ENCODE results near the gene RALB.
A peak's percentile ranks its signal among the peaks of the same experiment; 100 is the strongest.

Gene RALB

DNA sequence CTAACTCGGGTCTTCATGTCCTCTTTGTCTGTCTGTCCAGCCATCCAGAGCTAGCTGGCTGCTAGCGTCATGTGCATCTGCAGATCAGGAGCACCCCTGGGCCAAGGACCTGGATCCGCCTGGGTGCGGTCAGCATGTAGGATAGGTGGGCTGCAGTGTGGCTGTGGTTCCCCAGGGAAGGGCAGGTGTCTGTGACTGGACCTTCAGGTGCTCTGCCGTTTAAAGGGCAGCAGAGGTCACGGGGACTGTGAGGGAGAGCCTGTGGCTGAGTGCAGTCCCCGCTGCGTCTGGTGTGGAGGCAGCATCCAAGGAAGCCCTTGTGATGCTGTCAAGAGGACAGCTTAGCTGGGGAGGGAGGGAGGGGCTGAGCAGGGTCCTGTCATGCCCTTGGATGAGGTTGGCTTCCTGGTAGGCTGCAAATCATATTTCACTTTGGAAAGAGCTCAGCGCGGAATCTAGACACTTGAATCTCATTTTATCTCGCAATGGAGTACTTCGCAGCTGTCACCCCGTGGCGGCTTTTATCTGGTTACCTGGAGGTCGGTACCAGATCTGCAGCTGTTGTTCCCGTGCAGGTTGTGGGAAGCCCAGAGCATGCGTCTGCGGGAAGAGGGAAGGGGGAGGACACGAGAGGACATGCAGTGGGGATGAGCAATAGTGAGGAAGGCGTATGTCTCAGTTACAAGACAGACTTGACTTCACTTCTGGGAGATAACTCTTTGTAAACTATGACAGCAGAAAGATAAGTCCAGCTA lies 5.9 kb upstream of the RALB start:
- H3K4me3 ChIP-seq (ENCODE audit: low read depth in 1 of 2, low read length in 2 of 2), result no peak overlapping the region
- no peaks in the 10 kb centered on the region for H3K27me3 ChIP-seq (ENCODE audit: low read depth, low read length)
- H3K4me1 ChIP-seq (ENCODE audit: control insufficient read depth in 1 of 2, insufficient read depth in 2 of 2, low read length in 2 of 2), result no peaks in the 10 kb centered on the region
- H3K9me3 ChIP-seq (ENCODE audit: control insufficient read depth in 1 of 2, low read length in 2 of 2), result no peaks in the 10 kb centered on the region
- no peak overlapping the region for H3K27ac ChIP-seq (ENCODE audit: low read length)
- H3K36me3 ChIP-seq (ENCODE audit: control insufficient read depth in 1 of 2, insufficient read depth in 2 of 2, low read length in 2 of 2), result no peaks in the 10 kb centered on the region

GRCh38 chr2:120247851-120248250 lies 4.8 kb upstream of the RALB start:
- peaks cover 0 to 4% of the 10 kb centered on the region in 2 donors for H3K4me1 ChIP-seq (ENCODE audit: control insufficient read depth in 1 of 2, insufficient read depth in 2 of 2, low read length in 2 of 2)
- no peaks in the 10 kb centered on the region for H3K27me3 ChIP-seq (ENCODE audit: low read depth, low read length)
- no peak overlapping the region for H3K27ac ChIP-seq (ENCODE audit: low read length)
- H3K4me3 ChIP-seq (ENCODE audit: low read depth in 1 of 2, low read length in 2 of 2), result no peak overlapping the region
- H3K9me3 ChIP-seq (ENCODE audit: control insufficient read depth in 1 of 2, low read length in 2 of 2), result no peaks in the 10 kb centered on the region
- no peaks in the 10 kb centered on the region for H3K36me3 ChIP-seq (ENCODE audit: control insufficient read depth in 1 of 2, insufficient read depth in 2 of 2, low read length in 2 of 2)

- H3K27ac ChIP-seq (ENCODE audit: low read length), result no peak overlapping the region
- no peak overlapping the region for H3K4me3 ChIP-seq (ENCODE audit: low read depth in 1 of 2, low read length in 2 of 2)
- H3K27me3 ChIP-seq (ENCODE audit: low read depth, low read length), result no peaks in the 10 kb centered on the region
- no peaks in the 10 kb centered on the region for H3K36me3 ChIP-seq (ENCODE audit: control insufficient read depth in 1 of 2, insufficient read depth in 2 of 2, low read length in 2 of 2)
- H3K4me1 ChIP-seq (ENCODE audit: control insufficient read depth in 1 of 2, insufficient read depth in 2 of 2, low read length in 2 of 2), result peaks cover 8 to 22% of the 10 kb centered on the region in 2 donors
- no peaks in the 10 kb centered on the region for H3K9me3 ChIP-seq (ENCODE audit: control insufficient read depth in 1 of 2, low read length in 2 of 2)
Observed at GRCh38 chr2:120250640-120251039, 2.0 kb upstream of the RALB start.

GRCh38 chr2:120251078-120251477 lies 1.6 kb upstream of the RALB start:
- H3K4me3 ChIP-seq (ENCODE audit: low read depth in 1 of 2, low read length in 2 of 2), result no peak overlapping the region
- no peaks in the 10 kb centered on the region for H3K27me3 ChIP-seq (ENCODE audit: low read depth, low read length)
- H3K4me1 ChIP-seq (ENCODE audit: control insufficient read depth in 1 of 2, insufficient read depth in 2 of 2, low read length in 2 of 2), result peaks cover 8 to 23% of the 10 kb centered on the region in 2 donors
- no peaks in the 10 kb centered on the region for H3K36me3 ChIP-seq (ENCODE audit: control insufficient read depth in 1 of 2, insufficient read depth in 2 of 2, low read length in 2 of 2)
- H3K9me3 ChIP-seq (ENCODE audit: control insufficient read depth in 1 of 2, low read length in 2 of 2), result no peaks in the 10 kb centered on the region
- H3K27ac ChIP-seq (ENCODE audit: low read length), result no peak overlapping the region

GRCh38 chr2:120251880-120252224 lies 800 bp upstream of the RALB start:
- Histone ChIP-seq H3K27ac (ENCODE audit: low read length) (peak overlapping the region; percentile 30), H3K9me3 (ENCODE audit: control insufficient read depth in 1 of 2, low read length in 2 of 2) (no peaks in the 10 kb centered on the region), H3K4me1 (ENCODE audit: control insufficient read depth in 1 of 2, insufficient read depth in 2 of 2, low read length in 2 of 2) (peaks cover 8 to 23% of the 10 kb centered on the region in 2 donors), H3K4me3 (ENCODE audit: low read depth in 1 of 2, low read length in 2 of 2) (peak overlapping the region; percentile 73 to 91), H3K36me3 (ENCODE audit: control insufficient read depth in 1 of 2, insufficient read depth in 2 of 2, low read length in 2 of 2) (no peaks in the 10 kb centered on the region), H3K27me3 (ENCODE audit: low read depth, low read length) (no peaks in the 10 kb centered on the region)

DNA sequence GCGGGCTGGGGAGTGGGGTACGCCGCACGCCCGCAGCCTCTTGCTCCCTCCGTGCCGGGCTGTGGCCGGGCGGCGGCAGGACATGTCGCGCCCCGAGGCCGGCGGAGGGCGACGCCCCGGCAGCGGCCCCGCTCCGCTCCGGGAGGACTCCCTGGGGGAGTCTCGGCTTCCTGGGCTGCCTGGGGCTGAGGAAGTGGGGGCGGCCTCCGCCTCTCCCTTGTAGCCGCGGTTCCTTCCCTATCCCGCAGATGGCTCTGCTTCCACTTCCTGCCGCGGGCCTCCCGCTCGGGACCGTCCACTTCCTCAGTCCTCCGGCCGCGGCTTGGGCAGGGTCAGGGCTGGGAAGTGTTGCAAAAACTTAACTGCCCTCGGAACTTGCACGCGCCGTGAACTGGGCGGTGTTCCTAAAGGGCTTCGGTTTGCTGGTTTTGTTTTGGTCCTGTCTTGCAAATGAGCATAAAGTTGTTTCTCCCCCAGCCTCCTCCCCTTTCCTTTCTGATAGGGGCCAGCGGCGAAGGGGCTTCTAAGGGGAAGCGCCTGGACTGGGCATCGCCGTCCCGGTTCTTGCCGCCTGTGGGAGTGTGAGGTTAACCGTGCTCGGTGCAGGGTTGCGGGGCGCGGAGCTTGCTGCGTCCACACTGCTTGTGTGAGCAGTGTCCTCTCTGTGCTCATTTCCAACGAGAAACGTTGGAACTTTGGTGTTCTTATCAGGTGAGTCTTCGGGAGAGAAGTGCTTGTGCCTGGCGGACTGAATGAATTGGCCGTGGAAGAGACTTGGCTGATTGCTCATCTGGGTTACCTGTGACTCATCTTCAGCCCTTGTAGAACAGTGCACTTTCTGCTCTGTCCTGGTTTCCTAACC lies 600 bp downstream of the RALB start:
- Histone ChIP-seq H3K36me3 (ENCODE audit: control insufficient read depth in 1 of 2, insufficient read depth in 2 of 2, low read length in 2 of 2) (no peaks in the 10 kb centered on the region), H3K4me1 (ENCODE audit: control insufficient read depth in 1 of 2, insufficient read depth in 2 of 2, low read length in 2 of 2) (peaks cover 13 to 25% of the 10 kb centered on the region in 2 donors), H3K27ac (ENCODE audit: low read length) (peak overlapping the region; percentile 17), H3K4me3 (ENCODE audit: low read depth in 1 of 2, low read length in 2 of 2) (peak overlapping the region; percentile 77 to 91), H3K9me3 (ENCODE audit: control insufficient read depth in 1 of 2, low read length in 2 of 2) (no peaks in the 10 kb centered on the region), H3K27me3 (ENCODE audit: low read depth, low read length) (no peaks in the 10 kb centered on the region)

DNA sequence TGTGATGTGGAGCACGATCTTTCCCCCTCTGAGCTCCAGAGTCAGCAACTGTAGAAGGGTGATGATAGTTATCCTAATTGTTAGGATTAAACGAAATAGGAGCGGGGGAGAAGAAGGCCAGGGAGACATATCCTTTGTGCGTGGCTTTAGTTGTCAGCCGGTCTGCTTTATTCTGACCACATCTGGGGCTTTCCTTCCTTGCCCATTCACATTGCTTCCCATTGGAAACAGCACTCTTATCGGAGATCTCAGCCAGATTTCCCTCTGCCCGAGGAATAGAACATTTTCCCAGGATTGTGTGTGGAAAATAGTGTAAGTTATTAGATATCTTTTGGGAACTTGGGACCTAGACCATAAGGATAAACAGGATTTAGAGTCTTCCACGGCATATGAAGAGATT lies 1.5 kb downstream of the RALB start:
- Histone ChIP-seq H3K27me3 (ENCODE audit: low read depth, low read length) (no peaks in the 10 kb centered on the region), H3K9me3 (ENCODE audit: control insufficient read depth in 1 of 2, low read length in 2 of 2) (no peaks in the 10 kb centered on the region), H3K36me3 (ENCODE audit: control insufficient read depth in 1 of 2, insufficient read depth in 2 of 2, low read length in 2 of 2) (no peaks in the 10 kb centered on the region), H3K27ac (ENCODE audit: low read length) (peak overlapping the region; percentile 17), H3K4me3 (ENCODE audit: low read depth in 1 of 2, low read length in 2 of 2) (peak overlapping the region; percentile 77 to 91), H3K4me1 (ENCODE audit: control insufficient read depth in 1 of 2, insufficient read depth in 2 of 2, low read length in 2 of 2) (peaks cover 13 to 25% of the 10 kb centered on the region in 2 donors)

DNA sequence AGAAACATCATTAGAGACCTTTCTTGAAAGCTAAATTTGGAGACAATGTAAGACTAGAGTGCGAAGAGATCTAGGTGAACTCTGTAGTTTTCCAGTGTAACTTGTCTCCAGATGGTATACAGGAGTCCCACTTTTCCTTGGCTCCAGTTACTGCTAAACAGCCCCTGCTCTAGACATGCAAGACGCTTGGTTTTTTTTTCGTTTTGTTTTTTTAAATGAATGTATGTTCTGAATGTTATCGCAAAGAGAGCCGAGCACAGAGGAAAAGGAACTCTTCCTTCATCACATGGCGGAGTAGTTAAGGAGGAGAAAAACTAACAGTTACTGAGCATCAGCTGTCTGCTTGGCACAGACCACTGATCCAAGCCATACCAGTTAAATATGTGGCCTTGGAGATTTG lies 2.4 kb downstream of the RALB start:
- Histone ChIP-seq H3K27me3 (ENCODE audit: low read depth, low read length) (no peaks in the 10 kb centered on the region), H3K36me3 (ENCODE audit: control insufficient read depth in 1 of 2, insufficient read depth in 2 of 2, low read length in 2 of 2) (no peaks in the 10 kb centered on the region), H3K4me3 (ENCODE audit: low read depth in 1 of 2, low read length in 2 of 2) (no peak overlapping the region), H3K4me1 (ENCODE audit: control insufficient read depth in 1 of 2, insufficient read depth in 2 of 2, low read length in 2 of 2) (peaks cover 13 to 25% of the 10 kb centered on the region in 2 donors), H3K27ac (ENCODE audit: low read length) (no peak overlapping the region), H3K9me3 (ENCODE audit: control insufficient read depth in 1 of 2, low read length in 2 of 2) (no peaks in the 10 kb centered on the region)

DNA sequence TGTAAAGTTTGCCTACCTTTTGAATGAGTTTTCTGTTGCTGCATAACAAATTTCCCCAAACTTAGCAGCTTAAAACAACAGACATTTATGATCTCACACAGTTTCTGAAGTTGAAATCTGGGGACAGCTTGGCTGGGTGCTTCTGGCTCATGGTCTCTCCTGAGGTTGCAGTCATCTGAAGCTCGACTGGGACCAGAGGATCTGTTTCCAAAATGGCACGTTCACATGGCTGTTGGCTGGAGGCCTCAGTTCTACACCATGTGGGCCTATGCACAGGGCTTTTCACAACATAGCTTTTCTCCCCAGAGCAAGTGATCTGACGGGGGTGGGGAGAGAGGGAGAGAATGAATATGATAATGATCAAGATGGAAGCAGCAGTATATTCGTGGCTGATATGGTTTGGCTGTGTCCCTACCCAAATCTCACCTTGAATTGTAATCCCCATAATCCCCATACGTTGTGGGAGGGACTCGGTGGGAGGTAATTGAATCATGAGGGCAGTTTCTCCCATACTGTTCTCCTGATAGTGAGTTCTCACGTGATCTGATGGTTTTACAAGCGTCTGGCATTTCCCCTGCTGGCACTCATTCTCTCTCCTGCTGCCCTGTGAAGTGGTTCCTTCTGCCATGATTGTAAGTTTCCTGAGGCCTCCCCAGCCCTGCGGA lies 3.5 kb downstream of the RALB start:
- Histone ChIP-seq H3K27ac (ENCODE audit: low read length) (no peak overlapping the region), H3K27me3 (ENCODE audit: low read depth, low read length) (no peaks in the 10 kb centered on the region), H3K4me1 (ENCODE audit: control insufficient read depth in 1 of 2, insufficient read depth in 2 of 2, low read length in 2 of 2) (peaks cover 13 to 25% of the 10 kb centered on the region in 2 donors), H3K9me3 (ENCODE audit: control insufficient read depth in 1 of 2, low read length in 2 of 2) (no peaks in the 10 kb centered on the region), H3K36me3 (ENCODE audit: control insufficient read depth in 1 of 2, insufficient read depth in 2 of 2, low read length in 2 of 2) (no peaks in the 10 kb centered on the region), H3K4me3 (ENCODE audit: low read depth in 1 of 2, low read length in 2 of 2) (no peak overlapping the region)

DNA sequence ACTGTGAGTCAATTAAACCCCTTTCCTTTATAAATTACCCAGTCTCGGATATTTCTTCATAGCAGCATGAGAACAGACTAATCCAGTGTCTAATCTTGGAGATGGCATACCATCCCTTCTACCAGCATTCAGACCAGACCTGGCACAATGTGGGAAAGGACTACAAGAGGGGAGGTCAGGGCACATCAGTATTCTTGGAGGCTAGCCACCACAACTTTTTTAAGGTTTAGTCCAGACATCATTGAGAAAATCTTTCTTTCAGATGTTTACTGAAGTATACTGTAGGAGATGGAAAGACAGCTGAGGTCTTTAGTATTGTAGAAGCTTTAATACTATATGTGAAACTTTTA lies 4.0 kb downstream of the RALB start:
- no peaks in the 10 kb centered on the region for H3K36me3 ChIP-seq (ENCODE audit: control insufficient read depth in 1 of 2, insufficient read depth in 2 of 2, low read length in 2 of 2)
- H3K4me3 ChIP-seq (ENCODE audit: low read depth in 1 of 2, low read length in 2 of 2), result no peak overlapping the region
- H3K27me3 ChIP-seq (ENCODE audit: low read depth, low read length), result no peaks in the 10 kb centered on the region
- H3K9me3 ChIP-seq (ENCODE audit: control insufficient read depth in 1 of 2, low read length in 2 of 2), result no peaks in the 10 kb centered on the region
- no peak overlapping the region for H3K27ac ChIP-seq (ENCODE audit: low read length)
- H3K4me1 ChIP-seq (ENCODE audit: control insufficient read depth in 1 of 2, insufficient read depth in 2 of 2, low read length in 2 of 2), result peaks cover 13 to 25% of the 10 kb centered on the region in 2 donors

GRCh38 chr2:120257522-120257921 lies 4.9 kb downstream of the RALB start:
- Histone ChIP-seq H3K27me3 (ENCODE audit: low read depth, low read length) (no peaks in the 10 kb centered on the region), H3K4me3 (ENCODE audit: low read depth in 1 of 2, low read length in 2 of 2) (no peak overlapping the region), H3K9me3 (ENCODE audit: control insufficient read depth in 1 of 2, low read length in 2 of 2) (no peaks in the 10 kb centered on the region), H3K27ac (ENCODE audit: low read length) (no peak overlapping the region), H3K36me3 (ENCODE audit: control insufficient read depth in 1 of 2, insufficient read depth in 2 of 2, low read length in 2 of 2) (no peaks in the 10 kb centered on the region), H3K4me1 (ENCODE audit: control insufficient read depth in 1 of 2, insufficient read depth in 2 of 2, low read length in 2 of 2) (peaks cover 9 to 25% of the 10 kb centered on the region in 2 donors)
